NCI-H1105 (cell line): Measurements from ENCODE around the gene FAM81A.
"Not testable (repeated sequence)": the region's sequence is repeated elsewhere in the genome, so short reads cannot be mapped to it uniquely, and the experiment has no call there.

Source experiments
- DNase-seq: peaks from one replicate; lab custom pipeline; 2025; lab: John Stamatoyannopoulos, UW

The FAM81A gene

DNA sequence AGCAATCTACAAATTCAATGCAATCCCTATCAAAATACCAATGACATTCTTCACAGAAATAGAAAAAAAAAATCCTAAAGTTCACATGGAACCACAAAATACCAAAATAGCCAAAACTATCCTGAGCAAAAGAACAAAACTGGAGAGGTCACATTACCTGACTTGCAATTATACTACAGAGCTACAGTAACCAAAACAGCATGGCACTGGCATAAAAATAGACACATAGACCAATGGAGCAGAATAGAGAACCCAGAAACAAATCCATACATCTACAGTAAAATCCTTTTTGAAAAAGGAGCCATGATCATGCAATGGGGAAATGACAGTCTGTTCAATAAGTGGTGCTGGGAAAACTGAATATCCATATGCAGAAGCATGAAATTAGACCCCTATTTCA, 51.5 kb downstream of the FAM81A start:
- not testable (repeated sequence) for DNase-seq

GRCh38 chr15:59491062-59491461, 53.1 kb downstream of the FAM81A start:
- peak; percentile 74 for DNase-seq

DNA sequence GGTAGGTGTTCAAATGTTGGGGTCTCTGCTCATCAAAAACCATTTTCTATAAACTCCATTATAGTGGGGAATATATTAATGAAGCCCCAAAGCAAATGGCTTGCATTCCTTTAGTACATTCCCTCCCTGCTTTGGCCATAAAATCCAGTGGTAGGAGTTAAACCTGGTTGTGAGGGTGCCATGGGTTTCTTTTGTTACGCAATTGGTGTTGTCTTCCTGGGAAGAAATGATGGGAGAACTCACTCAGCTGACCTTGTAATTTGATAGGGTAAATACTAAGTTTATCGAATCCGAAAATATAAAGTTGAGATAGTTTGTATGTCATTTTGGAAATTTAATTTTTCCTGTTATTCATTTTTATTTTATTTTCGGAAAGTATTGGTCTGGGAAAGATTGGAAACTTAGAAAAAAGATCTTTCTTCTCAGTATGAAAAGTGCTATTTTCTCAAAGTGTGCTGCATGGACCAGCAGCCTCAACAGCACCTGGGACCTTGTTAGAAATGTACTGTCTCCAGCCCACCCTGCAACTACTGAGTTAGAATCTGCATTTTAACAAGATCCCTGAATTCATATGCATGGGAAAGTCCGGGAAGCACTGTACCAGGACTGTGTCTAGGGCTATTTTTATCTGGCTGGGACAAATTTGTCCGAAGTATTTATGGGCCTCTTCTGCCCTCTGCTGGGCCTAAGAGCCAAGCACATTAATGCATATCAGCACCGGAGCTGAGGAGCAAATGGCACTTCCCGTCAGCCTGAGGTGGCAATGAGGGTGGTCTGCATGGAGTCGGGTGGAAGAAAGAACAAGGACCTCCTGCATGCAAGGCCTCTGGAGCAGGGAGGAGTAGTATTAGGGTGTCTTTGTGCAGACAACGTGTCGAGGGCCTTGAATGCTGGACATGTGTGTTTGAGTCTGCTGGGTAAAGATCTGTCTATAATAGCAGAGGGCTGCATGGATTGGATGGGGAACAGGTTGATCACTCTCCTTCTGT, 54.7 kb downstream of the FAM81A start:
- peak; percentile 77 for DNase-seq

DNA sequence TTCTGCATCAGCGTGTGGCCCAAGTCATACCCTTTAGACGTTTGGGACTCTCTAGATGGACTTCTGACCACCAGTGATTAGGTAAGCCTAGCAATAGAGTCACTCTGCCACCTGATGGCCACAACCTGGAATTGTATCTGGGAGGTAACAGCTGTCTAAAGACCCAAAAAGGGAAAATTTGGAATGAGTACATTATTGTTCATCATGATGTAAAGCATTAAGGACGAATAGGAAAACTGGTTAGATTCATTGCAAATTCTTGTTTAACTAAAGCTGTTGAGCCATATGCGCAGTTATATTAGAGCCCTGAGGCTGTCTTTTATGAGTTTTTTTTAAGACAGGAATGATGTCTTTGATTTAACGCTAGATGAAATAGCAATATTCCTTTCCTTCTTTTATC, 63.6 kb downstream of the FAM81A start:
- no peak for DNase-seq

- no peak for DNase-seq
These were observed 77.2 kb downstream of the FAM81A start for GRCh38 chr15:59515190-59515589.

- DNase-seq, result no peak
These were observed 78.9 kb downstream of the FAM81A start for GRCh38 chr15:59516655-59517461.

DNA sequence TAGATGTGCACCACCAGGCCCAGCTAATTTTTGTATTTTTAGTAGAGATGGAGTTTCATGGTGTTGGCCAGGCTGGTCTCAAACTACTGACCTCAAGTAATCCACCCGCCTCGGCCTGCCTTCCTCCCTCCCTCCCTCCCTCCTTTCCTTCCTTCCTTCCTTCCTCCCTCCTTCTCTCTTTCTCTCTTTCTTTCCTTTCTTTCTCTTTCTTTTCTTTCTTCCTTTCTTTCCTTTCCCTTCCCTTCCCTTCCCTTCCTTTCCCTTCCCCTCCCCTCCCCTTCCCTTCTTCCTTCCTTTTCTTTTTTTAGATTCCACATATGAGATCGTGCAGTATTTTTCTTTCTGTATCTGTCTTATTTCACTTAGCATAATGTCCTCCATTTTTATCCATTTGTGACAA, 81.3 kb downstream of the FAM81A start:
- DNase-seq, result no peak

DNA sequence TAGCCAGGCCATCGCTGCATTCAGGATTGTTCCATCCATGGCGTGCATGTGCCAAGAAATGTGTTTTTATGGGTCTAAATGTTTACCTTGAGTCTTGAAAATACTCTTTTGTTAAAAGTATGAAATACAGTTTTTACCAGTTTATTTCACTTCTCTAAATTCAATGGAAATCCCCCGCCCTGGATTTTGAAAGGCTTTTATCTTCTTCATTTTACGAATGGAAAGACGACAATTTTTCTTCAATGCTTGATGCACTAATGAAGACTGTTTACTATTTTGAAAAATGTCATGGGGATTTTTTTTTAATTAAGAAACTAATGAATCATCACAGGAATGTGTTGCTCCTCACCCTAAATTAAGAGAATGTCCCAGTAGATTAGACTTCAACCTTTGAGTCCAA, 83.5 kb downstream of the FAM81A start:
- DNase-seq, result no peak

DNA sequence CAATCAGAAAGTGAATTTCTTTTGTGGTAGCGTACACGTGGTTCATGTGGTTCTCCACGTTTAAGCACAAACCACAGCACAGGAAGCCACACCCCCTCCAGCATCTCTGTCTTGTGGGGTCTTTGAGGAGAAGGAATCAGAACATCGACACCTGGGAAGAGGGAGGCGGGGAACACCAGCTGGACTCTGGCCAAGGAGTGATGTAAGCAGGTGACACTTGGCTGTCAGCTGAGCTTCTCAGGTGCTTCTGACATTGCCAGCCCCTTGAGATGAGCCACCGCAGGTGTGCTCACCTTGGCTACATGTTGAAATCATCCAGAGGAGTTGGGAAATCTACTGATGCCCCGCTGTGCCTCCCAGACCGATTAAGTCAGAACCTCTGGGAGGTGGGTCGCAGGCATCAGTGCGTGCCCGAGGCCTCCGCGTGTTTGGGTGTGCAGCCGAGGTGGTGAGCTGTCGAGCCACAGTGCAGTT, 85.0 kb downstream of the FAM81A start:
- DNase-seq, result peak; percentile 76

GRCh38 chr15:59523702-59524101, 85.7 kb downstream of the FAM81A start:
- no peak for DNase-seq

GRCh38 chr15:59524331-59524731, 86.3 kb downstream of the FAM81A start:
- no peak for DNase-seq

DNA sequence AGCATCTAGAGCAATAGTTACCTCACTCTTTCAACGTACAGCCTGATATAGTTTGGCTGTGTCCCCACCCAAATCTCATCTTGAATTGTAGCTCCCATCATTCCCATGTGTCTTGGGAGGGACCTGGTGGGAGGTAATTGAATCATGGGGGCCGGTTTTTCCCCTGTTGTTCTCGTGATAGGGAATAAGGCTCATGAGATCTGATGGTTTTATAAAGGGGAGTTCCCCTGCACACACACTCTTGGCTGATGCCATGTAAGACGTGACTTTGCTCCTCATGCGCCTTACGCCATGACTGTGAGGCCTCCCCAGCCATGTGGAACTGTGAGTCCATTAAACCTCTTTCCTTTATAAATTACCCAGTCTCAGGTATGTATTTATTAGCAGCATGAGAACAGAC, 88.5 kb downstream of the FAM81A start:
- not testable (repeated sequence) for DNase-seq

DNA sequence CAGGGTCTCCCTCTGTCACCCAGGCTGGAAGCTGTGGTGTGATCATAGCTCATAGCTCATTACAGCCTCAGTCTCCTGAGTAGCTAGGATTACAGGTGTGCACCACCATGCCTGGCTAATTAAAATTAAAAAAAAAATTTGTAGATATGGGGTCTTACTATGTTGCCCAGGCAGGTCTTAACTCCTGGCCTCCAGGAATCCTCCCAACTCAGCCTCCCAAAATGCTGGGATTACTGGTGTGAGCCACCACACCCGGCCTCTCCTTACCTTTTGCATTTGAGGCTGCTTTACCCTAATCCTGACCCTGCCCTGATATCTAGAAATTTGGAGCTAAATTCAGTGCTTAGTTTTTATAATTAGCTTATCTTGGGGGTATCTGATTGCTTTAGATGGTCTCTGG, 90.4 kb downstream of the FAM81A start:
- no peak for DNase-seq

GRCh38 chr15:59528961-59529402, 91.0 kb downstream of the FAM81A start:
- peak; percentile 90 for DNase-seq

GRCh38 chr15:59531066-59531675, 93.2 kb downstream of the FAM81A start:
- no peak for DNase-seq

- DNase-seq, result peak; percentile 60
These were observed 94.9 kb downstream of the FAM81A start for GRCh38 chr15:59532770-59533379.

GRCh38 chr15:59536553-59536952, 98.6 kb downstream of the FAM81A start:
- no peak for DNase-seq

DNA sequence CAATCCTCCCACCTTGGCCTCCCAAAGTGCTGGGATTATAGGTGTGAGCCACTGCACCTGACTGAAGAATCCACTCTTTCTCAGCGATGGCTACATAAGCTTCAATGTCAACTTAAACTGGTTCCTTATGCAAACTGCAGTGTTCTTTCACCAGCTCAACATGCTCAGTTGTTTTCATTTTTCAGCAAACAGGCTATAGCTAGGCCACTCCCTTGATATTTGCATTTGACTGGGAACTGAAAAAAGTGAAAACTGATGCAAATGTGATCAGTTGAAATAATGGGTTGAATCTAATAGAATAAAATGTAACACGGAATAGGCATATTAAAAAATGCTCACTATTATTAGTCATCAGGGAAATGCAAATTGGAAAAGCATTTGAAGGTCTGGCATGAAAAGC, 99.4 kb downstream of the FAM81A start:
- no peak for DNase-seq

DNA sequence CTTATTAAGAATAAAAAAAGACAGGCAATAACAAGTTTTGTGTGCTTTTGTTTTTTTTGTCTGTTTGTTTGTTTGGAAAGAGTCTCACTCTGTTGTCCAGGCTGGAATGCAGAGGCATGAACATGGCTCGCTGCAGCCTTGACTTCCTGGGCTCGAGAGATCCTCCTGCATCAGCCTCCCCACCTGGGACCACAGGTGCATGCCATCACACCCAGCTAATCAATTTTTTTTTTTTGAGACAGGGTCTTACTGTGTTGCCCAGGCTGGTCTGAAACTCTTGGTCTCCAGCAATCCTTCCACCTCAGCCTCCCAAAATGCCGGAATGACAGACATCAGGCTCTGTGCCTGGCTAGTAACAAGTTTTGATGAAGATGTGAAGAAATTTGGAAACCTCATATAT, 100.5 kb downstream of the FAM81A start:
- DNase-seq, result no peak

- DNase-seq, result no peak
These were observed 101.8 kb downstream of the FAM81A start for GRCh38 chr15:59539799-59540198.

DNA sequence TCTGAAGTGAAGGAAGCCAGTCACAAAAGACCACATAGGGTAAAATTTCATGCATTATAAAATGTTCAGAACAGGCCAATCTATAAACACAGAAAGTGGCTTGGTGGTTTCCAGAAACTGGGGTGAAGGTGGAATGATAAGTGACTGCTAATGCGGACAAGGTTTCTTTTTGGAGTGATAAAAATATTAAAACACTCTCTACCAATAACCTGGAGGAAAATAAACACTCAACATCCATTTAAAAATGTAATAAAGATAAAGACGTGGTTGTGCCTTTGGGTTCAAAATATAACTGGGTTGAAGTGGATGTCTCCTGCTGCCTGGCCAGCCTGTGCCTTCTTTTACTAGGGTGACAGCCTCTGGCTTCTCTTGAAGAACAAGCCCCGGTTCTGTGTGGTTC, 102.7 kb downstream of the FAM81A start:
- DNase-seq, result no peak

DNA sequence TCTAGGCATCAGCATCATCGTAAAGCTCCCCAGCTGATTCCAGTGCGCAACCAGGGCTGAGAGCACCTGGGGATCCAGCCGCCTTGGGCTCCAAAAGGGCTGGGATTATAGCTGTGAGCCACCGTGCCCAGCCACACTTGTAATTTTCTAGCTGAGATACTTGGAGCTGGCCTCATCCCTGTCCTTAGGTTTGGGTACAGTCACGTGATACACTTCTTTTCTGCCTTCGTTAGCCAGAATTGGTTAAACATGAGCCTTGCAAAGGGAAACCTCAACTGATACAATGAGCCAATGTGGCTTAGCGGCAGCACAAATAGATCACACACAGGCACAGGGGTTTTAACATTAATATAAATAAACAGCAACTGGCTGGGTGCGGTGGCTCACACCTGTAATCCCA, 103.8 kb downstream of the FAM81A start:
- DNase-seq, result no peak
